Chondrocyte (in vitro differentiated cells): ENCODE results near the gene COL3A1. TPM values are rescaled to one million over a fixed set of nuclear protein-coding genes. Genes with fewer than 3 reads are reported as not detected.
A peak's percentile ranks its signal among the peaks of the same experiment; 100 is the strongest.

Experiments
- DNase-seq: peaks from one replicate; pipeline ENCODE4 v3.0.0; 2021; ENCODE audit warnings: mixed read lengths, low spot score
- H3K27ac Mint-ChIP-seq: one replicate; pipeline ENCODE4 v1.8.0; 2021; ENCODE audit warnings: mild to moderate bottlenecking, moderate library complexity, mixed read lengths; ENCODE audit not compliant: unreplicated experiment
- H3K27me3 Mint-ChIP-seq: 2 replicates; pipeline ENCODE4 v1.8.0; 2021; ENCODE audit warnings: low read depth, mixed read lengths
- H3K36me3 Mint-ChIP-seq: 2 replicates; pipeline ENCODE4 v1.8.0; 2021; ENCODE audit warnings: low read depth, mixed read lengths
- H3K4me1 Mint-ChIP-seq: 2 replicates; pipeline ENCODE4 v1.8.0; 2021; ENCODE audit warnings: low read depth, mild to moderate bottlenecking, mixed read lengths
- H3K4me3 Mint-ChIP-seq: one replicate; pipeline ENCODE4 v1.8.0; 2021; ENCODE audit warnings: mild to moderate bottlenecking, moderate library complexity, mixed read lengths; ENCODE audit not compliant: unreplicated experiment
- H3K9me3 Mint-ChIP-seq: 2 replicates; pipeline ENCODE4 v1.8.0; 2021; ENCODE audit warnings: low read depth, mixed read lengths
- total RNA-seq: library from RNA; stranded (reverse); gene quantifications from 3 replicates; pipeline ENCODE4 v1.2.1, GENCODE V29; 2021
- TF ChIP-seq, protein P1 (sequence below): fragments of 200-600 bp; sonication (generic); IDR thresholded peaks from 2 replicates; pipeline ENCODE4 v1.5.0; 2021; ENCODE audit warnings: antibody characterized with exemption, mild to moderate bottlenecking, moderate library complexity

The COL3A1 gene
- total RNA-seq, 1 donor from 2014 or later, result 8,099 TPM

DNA sequence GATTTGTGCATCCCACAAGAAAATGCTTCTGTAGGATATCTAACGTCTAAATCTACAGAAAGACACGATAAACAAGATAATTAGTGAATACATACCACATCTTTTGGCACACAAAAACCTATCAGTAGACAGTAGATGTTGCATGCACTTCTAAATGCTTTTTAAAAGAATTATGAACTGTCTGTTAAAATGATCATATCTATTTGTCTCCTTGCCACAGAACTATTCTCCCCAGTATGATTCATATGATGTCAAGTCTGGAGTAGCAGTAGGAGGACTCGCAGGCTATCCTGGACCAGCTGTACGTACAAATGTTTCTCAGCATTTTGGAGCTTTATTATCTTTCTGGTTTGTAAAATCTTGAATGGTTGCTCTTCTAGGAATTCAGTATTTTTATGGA is 12.7 kb downstream of the COL3A1 start:
- no peak overlapping the region for H3K4me3 Mint-ChIP-seq
- no peak for DNase-seq

DNA sequence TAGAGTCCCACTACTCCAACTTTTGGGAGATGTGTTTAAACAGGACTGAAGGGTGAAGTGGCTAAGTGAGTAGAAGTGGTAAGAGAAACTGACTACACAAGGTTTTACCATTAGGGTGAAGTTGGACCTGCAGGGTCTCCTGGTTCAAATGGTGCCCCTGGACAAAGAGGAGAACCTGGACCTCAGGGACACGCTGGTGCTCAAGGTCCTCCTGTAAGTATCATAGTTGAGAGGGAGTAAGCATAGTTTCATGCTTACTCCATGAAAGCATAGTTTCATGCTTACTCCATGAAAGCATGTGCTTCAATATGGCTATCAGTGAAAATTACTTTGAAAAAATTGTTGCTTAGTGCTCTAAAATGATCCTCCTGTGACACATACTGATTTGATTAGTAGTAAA is 19.1 kb downstream of the COL3A1 start:
- Mint-ChIP-seq H3K27ac (peak overlapping the region; percentile 60), H3K4me3 (no peak overlapping the region)
- no peak for DNase-seq

More for the DNA sequence above, 12.7 kb downstream of the COL3A1 start:
- Mint-ChIP-seq H3K9me3 (no peaks in the 10 kb centered on the region), H3K27ac (peak overlapping the region; percentile 68), H3K4me1 (peaks cover 63% of the 10 kb centered on the region), H3K27me3 (no peaks in the 10 kb centered on the region), H3K36me3 (peaks cover 35% of the 10 kb centered on the region)
- TF ChIP-seq, protein P1, sequence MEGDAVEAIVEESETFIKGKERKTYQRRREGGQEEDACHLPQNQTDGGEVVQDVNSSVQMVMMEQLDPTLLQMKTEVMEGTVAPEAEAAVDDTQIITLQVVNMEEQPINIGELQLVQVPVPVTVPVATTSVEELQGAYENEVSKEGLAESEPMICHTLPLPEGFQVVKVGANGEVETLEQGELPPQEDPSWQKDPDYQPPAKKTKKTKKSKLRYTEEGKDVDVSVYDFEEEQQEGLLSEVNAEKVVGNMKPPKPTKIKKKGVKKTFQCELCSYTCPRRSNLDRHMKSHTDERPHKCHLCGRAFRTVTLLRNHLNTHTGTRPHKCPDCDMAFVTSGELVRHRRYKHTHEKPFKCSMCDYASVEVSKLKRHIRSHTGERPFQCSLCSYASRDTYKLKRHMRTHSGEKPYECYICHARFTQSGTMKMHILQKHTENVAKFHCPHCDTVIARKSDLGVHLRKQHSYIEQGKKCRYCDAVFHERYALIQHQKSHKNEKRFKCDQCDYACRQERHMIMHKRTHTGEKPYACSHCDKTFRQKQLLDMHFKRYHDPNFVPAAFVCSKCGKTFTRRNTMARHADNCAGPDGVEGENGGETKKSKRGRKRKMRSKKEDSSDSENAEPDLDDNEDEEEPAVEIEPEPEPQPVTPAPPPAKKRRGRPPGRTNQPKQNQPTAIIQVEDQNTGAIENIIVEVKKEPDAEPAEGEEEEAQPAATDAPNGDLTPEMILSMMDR, result no peak

DNA sequence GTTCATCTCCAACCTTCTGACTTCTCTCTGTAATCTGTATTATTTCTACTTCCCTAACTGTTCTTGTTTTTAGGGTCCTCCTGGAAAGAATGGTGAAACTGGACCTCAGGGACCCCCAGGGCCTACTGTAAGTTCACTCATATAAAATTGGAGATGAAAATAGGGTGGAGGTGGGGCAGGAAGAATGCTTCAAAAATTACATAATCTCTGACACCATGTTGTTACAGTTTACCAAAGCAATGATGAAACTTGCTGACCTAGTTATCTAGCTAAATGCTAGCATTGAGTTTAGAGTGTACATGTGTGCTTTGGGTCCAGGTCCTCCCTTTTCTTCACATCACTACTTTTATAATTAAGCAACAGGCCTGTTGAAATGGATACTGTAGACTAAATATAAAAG is 23.1 kb downstream of the COL3A1 start:
- TF ChIP-seq, protein P1, result no peak
- H3K36me3 Mint-ChIP-seq, result peaks cover 64% of the 10 kb centered on the region
- peaks cover 80% of the 10 kb centered on the region for H3K4me1 Mint-ChIP-seq
- no peak overlapping the region for H3K4me3 Mint-ChIP-seq
- H3K9me3 Mint-ChIP-seq, result no peaks in the 10 kb centered on the region
- H3K27ac Mint-ChIP-seq, result peak overlapping the region; percentile 82
- no peak for DNase-seq
- no peaks in the 10 kb centered on the region for H3K27me3 Mint-ChIP-seq

More for the DNA sequence above, 19.1 kb downstream of the COL3A1 start:
- Mint-ChIP-seq H3K36me3 (peaks cover 52% of the 10 kb centered on the region), H3K27me3 (no peaks in the 10 kb centered on the region), H3K9me3 (no peaks in the 10 kb centered on the region), H3K4me1 (peaks cover 55% of the 10 kb centered on the region)
- TF ChIP-seq, protein P1, result no peak

DNA sequence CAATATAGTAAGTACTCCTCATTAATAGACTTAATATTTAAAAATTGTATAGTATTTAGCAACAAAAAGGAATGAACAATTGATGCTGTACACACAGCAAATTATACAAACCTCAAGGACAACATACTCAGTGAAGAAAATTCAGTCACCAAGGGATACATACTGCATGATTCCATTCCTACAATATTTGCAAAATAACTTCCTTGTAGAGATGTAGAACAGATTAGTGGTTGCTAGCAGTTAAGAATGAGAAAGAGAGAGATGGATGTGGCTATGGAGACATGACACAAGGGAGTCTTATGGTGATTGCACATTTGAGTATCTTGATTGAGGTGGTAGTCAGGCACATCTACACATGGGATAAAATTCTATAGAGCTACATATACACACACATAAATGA is 26.0 kb downstream of the COL3A1 start:
- TF ChIP-seq, protein P1, result no peak
- Mint-ChIP-seq H3K4me1 (peaks cover 78% of the 10 kb centered on the region), H3K27ac (peak overlapping the region; percentile 55), H3K9me3 (no peaks in the 10 kb centered on the region), H3K36me3 (peaks cover 61% of the 10 kb centered on the region), H3K27me3 (no peaks in the 10 kb centered on the region), H3K4me3 (no peak overlapping the region)
- no peak for DNase-seq

DNA sequence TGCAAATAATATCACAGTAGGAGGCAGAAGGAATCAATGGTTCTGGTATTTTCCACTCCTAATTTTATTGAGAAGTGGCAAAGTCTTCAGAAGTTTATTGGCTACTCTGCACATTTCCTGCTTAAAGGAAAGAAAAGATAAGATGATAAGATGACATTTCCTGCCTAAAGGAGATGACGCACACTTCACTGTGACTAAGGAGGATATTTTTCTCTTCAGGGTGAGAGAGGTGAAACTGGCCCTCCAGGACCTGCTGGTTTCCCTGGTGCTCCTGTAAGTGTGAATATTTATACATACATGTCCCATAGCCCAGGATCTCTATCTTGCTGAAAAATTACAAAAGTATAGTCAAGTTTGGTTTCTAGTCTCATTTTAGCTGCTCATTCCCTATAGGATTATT is 27.9 kb downstream of the COL3A1 start:
- H3K4me1 Mint-ChIP-seq, result peaks cover 76% of the 10 kb centered on the region
- peaks cover 64% of the 10 kb centered on the region for H3K36me3 Mint-ChIP-seq
- no peak for DNase-seq
- TF ChIP-seq, protein P1, result no peak
- no peaks in the 10 kb centered on the region for H3K27me3 Mint-ChIP-seq
- H3K4me3 Mint-ChIP-seq, result no peak overlapping the region
- H3K27ac Mint-ChIP-seq, result peak overlapping the region; percentile 94
- no peaks in the 10 kb centered on the region for H3K9me3 Mint-ChIP-seq
